H1 (cell line): ENCODE results near the gene FABP6. TPM values are rescaled to one million over a fixed set of nuclear protein-coding genes. Genes with fewer than 3 reads are reported as not detected.

Source experiments
- CTCF ChIA-PET: fragments of 300-600 bp; sonication (Branson Sonifier 250); formaldehyde crosslinking; loops from one replicate; lab custom pipeline; 2021; ENCODE audit not compliant: partially characterized antibody; lab: Charles Lee
- POLR2A ChIA-PET: fragments of 300-600 bp; sonication (Branson Sonifier 250); formaldehyde crosslinking; loops from one replicate; lab custom pipeline; 2021; ENCODE audit warnings: inconsistent platforms; ENCODE audit not compliant: partially characterized antibody; lab: Charles Lee
- DNase-seq, 2 experiments: peaks; one replicate each; pipeline versions ENCODE4 v3.0.0 to v3.0.0-alpha.2; 2010 to 2022; ENCODE audit warnings: low spot score in 2 of 2, low read depth in 1 of 2, mixed read lengths in 1 of 2
- FAIRE-seq: peaks from 2 replicates; lab custom pipeline; 2011; peaks lifted over from hg19 to GRCh38; lab: Jason Lieb, UNC
- H2AFZ ChIP-seq: 2 replicates; pipeline ENCODE4 v1.8.1; 2012; ENCODE audit warnings: low read length, inconsistent platforms
- H2AK5ac ChIP-seq: 2 replicates; pipeline ENCODE4 v1.6.1; 2013; ENCODE audit warnings: low read depth, low read length
- H2BK120ac ChIP-seq: replicated peaks from 2 replicates; pipeline ENCODE3; 2013; ENCODE audit warnings: low read depth, low read length, inconsistent platforms
- H2BK12ac ChIP-seq: 2 replicates; pipeline ENCODE4 v1.6.1; 2013; ENCODE audit warnings: low read depth, low read length
- H2BK15ac ChIP-seq: 2 replicates; pipeline ENCODE4 v1.6.1; 2013; ENCODE audit warnings: low read length
- H2BK20ac ChIP-seq: 2 replicates; pipeline ENCODE4 v1.6.1; 2013; ENCODE audit warnings: low read length
- H2BK5ac ChIP-seq: 2 replicates; pipeline ENCODE4 v1.6.1; 2013; ENCODE audit warnings: low read depth, low read length
- H3K14ac ChIP-seq: 2 replicates; pipeline ENCODE4 v1.6.1; 2013; ENCODE audit warnings: inconsistent platforms; ENCODE audit not compliant: insufficient read length
- H3K18ac ChIP-seq: 2 replicates; pipeline ENCODE4 v1.6.1; 2013; ENCODE audit warnings: low read length; ENCODE audit errors: extremely low read depth
- H3K23ac ChIP-seq: 2 replicates; pipeline ENCODE4 v1.6.1; 2013; ENCODE audit warnings: inconsistent platforms; ENCODE audit not compliant: insufficient read length
- H3K23me2 ChIP-seq: 2 replicates; pipeline ENCODE4 v1.6.1; 2013; ENCODE audit warnings: low read depth, low read length
- H3K27ac ChIP-seq: 2 replicates; pipeline ENCODE4 v1.6.1; 2011; ENCODE audit warnings: low read depth, low read length, inconsistent platforms
- H3K27me3 ChIP-seq, 4 experiments: replicated peaks in 1 of 4; 1 replicate in 1 of 4; 2 replicates in 3 of 4; pipeline versions ENCODE4 v1.6.1 to v1.8.1; 2011 to 2013; ENCODE audit warnings: low read length in 3 of 4, mild to moderate bottlenecking in 3 of 4, inconsistent platforms in 2 of 4, mixed read lengths in 2 of 4, moderate library complexity in 1 of 4; ENCODE audit not compliant: control insufficient read depth in 3 of 4, insufficient read depth in 3 of 4; ENCODE audit errors: extremely low read depth in 1 of 4
- H3K36me3 ChIP-seq, 4 experiments: 2 replicates each; pipeline versions ENCODE4 v1.6.1 to v1.8.1; 2011 to 2013; ENCODE audit warnings: mild to moderate bottlenecking in 4 of 4, low read length in 3 of 4, moderate library complexity in 2 of 4, control low read depth in 1 of 4, inconsistent platforms in 1 of 4; ENCODE audit not compliant: insufficient read depth in 4 of 4, control insufficient read depth in 2 of 4
- H3K4ac ChIP-seq: replicated peaks from 2 replicates; pipeline ENCODE3; 2013; ENCODE audit warnings: low read length, low read depth, mixed read lengths, inconsistent platforms; ENCODE audit not compliant: insufficient read length
- H3K4me1 ChIP-seq, 4 experiments: replicated peaks in 1 of 4; 1 replicate in 1 of 4; 2 replicates in 3 of 4; pipeline versions ENCODE4 v1.6.1 to v1.8.1; 2011 to 2013; ENCODE audit warnings: low read length in 3 of 4, inconsistent platforms in 2 of 4, mixed read lengths in 1 of 4; ENCODE audit not compliant: insufficient read depth in 4 of 4, control insufficient read depth in 3 of 4
- H3K4me2 ChIP-seq, 2 experiments: 2 replicates each; pipeline versions ENCODE4 v1.6.1 to v1.8.1; 2011 to 2013; ENCODE audit warnings: low read depth in 2 of 2, low read length in 2 of 2, control low read depth in 1 of 2, inconsistent platforms in 1 of 2, mild to moderate bottlenecking in 1 of 2; ENCODE audit not compliant: insufficient read depth in 1 of 2
- H3K4me3 ChIP-seq, 4 experiments: fragments of 200-600, 300-600 bp in 1 of 4; sonication (generic), shearing (Covaris generic), sonication (Bioruptor Twin) in 1 of 4; 2 replicates each; pipeline versions ENCODE4 v1.5.1 to v1.8.1; 2011 to 2016; ENCODE audit warnings: low read length in 4 of 4, low read depth in 3 of 4, control low read depth in 2 of 4, inconsistent platforms in 2 of 4, mild to moderate bottlenecking in 2 of 4, mixed read lengths in 1 of 4, moderate library complexity in 1 of 4; ENCODE audit not compliant: insufficient read depth in 2 of 4; ENCODE audit errors: extremely low read depth in 1 of 4
- H3K56ac ChIP-seq: replicated peaks from 2 replicates; pipeline ENCODE3; 2013; ENCODE audit warnings: low read depth, mild to moderate bottlenecking, mixed read lengths, low read length, inconsistent platforms; ENCODE audit not compliant: insufficient read length
- H3K79me1 ChIP-seq: 2 replicates; pipeline ENCODE4 v1.6.1; 2013; ENCODE audit warnings: low read depth, low read length, control low read depth
- H3K79me2 ChIP-seq, 2 experiments: 2 replicates each; pipeline versions ENCODE4 v1.6.1 to v1.8.1; 2012 to 2013; ENCODE audit warnings: low read length in 2 of 2, mild to moderate bottlenecking in 2 of 2, inconsistent platforms in 1 of 2; ENCODE audit not compliant: insufficient read depth in 2 of 2, control insufficient read depth in 1 of 2
- H3K9ac ChIP-seq, 4 experiments: replicated peaks in 1 of 4; 1 replicate in 1 of 4; 2 replicates in 3 of 4; pipeline versions ENCODE4 v1.6.1 to v1.8.1; 2011 to 2013; ENCODE audit warnings: low read depth in 3 of 4, low read length in 3 of 4, control low read depth in 2 of 4, mild to moderate bottlenecking in 2 of 4, moderate library complexity in 2 of 4, inconsistent platforms in 1 of 4; ENCODE audit errors: extremely low read depth in 1 of 4
- H3K9me3 ChIP-seq, 2 experiments: 2 replicates each; pipeline versions ENCODE4 v1.6.1 to v1.8.1; 2012 to 2013; ENCODE audit warnings: mild to moderate bottlenecking in 2 of 2, moderate library complexity in 2 of 2, control low read depth in 1 of 2, inconsistent platforms in 1 of 2, low read depth in 1 of 2, low read length in 1 of 2, mixed read lengths in 1 of 2; ENCODE audit not compliant: insufficient read depth in 2 of 2
- H4K20me1 ChIP-seq, 2 experiments: replicated peaks in 1 of 2; 2 replicates each; pipeline versions ENCODE3 to v1.8.1; 2011 to 2013; ENCODE audit warnings: inconsistent platforms in 2 of 2, low read length in 2 of 2, mild to moderate bottlenecking in 1 of 2; ENCODE audit not compliant: insufficient read depth in 2 of 2, control insufficient read depth in 1 of 2
- H4K5ac ChIP-seq: 2 replicates; pipeline ENCODE4 v1.6.1; 2013; ENCODE audit warnings: low read length, low read depth, mixed read lengths, inconsistent platforms; ENCODE audit not compliant: insufficient read length
- H4K8ac ChIP-seq: 2 replicates; pipeline ENCODE4 v1.8.0; 2013; ENCODE audit warnings: mild to moderate bottlenecking, moderate library complexity, low read length, inconsistent platforms; ENCODE audit not compliant: insufficient read depth; ENCODE audit errors: extremely low read depth
- H4K91ac ChIP-seq: replicated peaks from 2 replicates; pipeline ENCODE3; 2013; ENCODE audit warnings: low read length, mixed read lengths, inconsistent platforms; ENCODE audit not compliant: insufficient read length
- BRCA1 ChIP-seq: IDR thresholded peaks from 2 replicates; pipeline ENCODE4 v1.6.1; 2012; ENCODE audit warnings: low read depth, low read length, improper control_type of control experiment
- EGR1 ChIP-seq: IDR thresholded peaks from 2 replicates; pipeline ENCODE4 v1.6.1; 2011; ENCODE audit warnings: low read depth, low read length, borderline replicate concordance
- JUN ChIP-seq: IDR thresholded peaks from 2 replicates; pipeline ENCODE4 v1.6.1; 2011; ENCODE audit warnings: low read depth, mild to moderate bottlenecking, improper control_type of control experiment, low read length
- NRF1 ChIP-seq: IDR thresholded peaks from 2 replicates; pipeline ENCODE4 v1.6.1; 2011; ENCODE audit warnings: mild to moderate bottlenecking, low read depth, low read length, improper control_type of control experiment
- POLR2AphosphoS5 ChIP-seq: IDR thresholded peaks from 2 replicates; pipeline ENCODE4 v1.6.1; 2011; ENCODE audit warnings: low read depth, low read length
- RAD21 ChIP-seq, 2 experiments: IDR thresholded peaks in 1 of 2; conservative IDR thresholded peaks in 1 of 2; 2 replicates each; pipeline ENCODE4 v1.6.1; 2011; ENCODE audit warnings: low read depth in 2 of 2, low read length in 2 of 2, improper control_type of control experiment in 1 of 2, inconsistent platforms in 1 of 2, mild to moderate bottlenecking in 1 of 2, moderate library complexity in 1 of 2
- RNF2 ChIP-seq: fragments of 200-900, 300-1000 bp; sonication (generic); IDR thresholded peaks from 2 replicates; pipeline ENCODE4 v1.7.1; 2016; ENCODE audit warnings: borderline replicate concordance, low read depth, mild to moderate bottlenecking, antibody characterized with exemption, low read length; ENCODE audit not compliant: poor library complexity, severe bottlenecking; ENCODE audit errors: missing control alignments
- SIRT6 ChIP-seq: IDR thresholded peaks from one replicate; pipeline ENCODE4 v1.7.1; 2012; ENCODE audit warnings: low read length, inconsistent platforms
- WGBS, 2 experiments: shearing (Covaris generic) in 1 of 2; methylation state at CpG; one replicate each; pipeline versions ENCODE4 v1.1.6 to v1.1.7; 2013 to 2015; ENCODE audit warnings: low lambda C conversion rate in 2 of 2, mixed read lengths in 2 of 2, inconsistent platforms in 1 of 2, low coverage in 1 of 2, missing lambda C conversion rate in 1 of 2; ENCODE audit not compliant: insufficient replicate concordance in 2 of 2, insufficient coverage in 1 of 2, insufficient read length in 1 of 2; ENCODE audit errors: extremely low coverage in 1 of 2, missing lambda C conversion rate in 1 of 2; 5-methylcytosine and 5-hydroxymethylcytosine counted together
- polyA plus RNA-seq, 7 experiments: library from polyadenylated mRNA; depleted of rRNA in 3 of 7; stranded (reverse) in 5 of 7; unstranded in 2 of 7; fragments of >200 nt in 5 of 7; fragments of 200-250 nt in 2 of 7; gene quantifications; 1 replicate in 5 of 7; 2 replicates in 1 of 7; 4 replicates in 1 of 7; pipeline versions ENCODE4 v1.2.1 to v1.2.3, GENCODE V29; 2011 to 2013; ENCODE audit warnings: missing spikeins in 2 of 7, mixed read lengths in 2 of 7
- total RNA-seq: library from RNA; stranded (reverse); fragmentation: NEBNext Ultra II Directional; extraction: Animal tissue kit (Norgen Biotek cat#: 25700); gene quantifications from 2 replicates; pipeline ENCODE4 v1.2.1, GENCODE V29; 2021
- TF ChIP-seq, protein P1 (sequence below), 3 experiments: IDR thresholded peaks; 1 replicate in 2 of 3; 2 replicates in 1 of 3; pipeline versions ENCODE4 v1.5.1 to v1.6.1; 2011; ENCODE audit warnings: low read length in 3 of 3, mild to moderate bottlenecking in 3 of 3, inconsistent platforms in 2 of 3, low read depth in 1 of 3, moderate library complexity in 1 of 3; ENCODE audit not compliant: insufficient read depth in 1 of 3; ENCODE audit errors: control extremely low read depth in 1 of 3

Gene FABP6
- total and polyA plus RNA-seq, 2 of the 8 experiments (the other 6 are each of a cell fraction or from before 2014, with no cell fraction given): 4.8 to 6.1 TPM

DNA sequence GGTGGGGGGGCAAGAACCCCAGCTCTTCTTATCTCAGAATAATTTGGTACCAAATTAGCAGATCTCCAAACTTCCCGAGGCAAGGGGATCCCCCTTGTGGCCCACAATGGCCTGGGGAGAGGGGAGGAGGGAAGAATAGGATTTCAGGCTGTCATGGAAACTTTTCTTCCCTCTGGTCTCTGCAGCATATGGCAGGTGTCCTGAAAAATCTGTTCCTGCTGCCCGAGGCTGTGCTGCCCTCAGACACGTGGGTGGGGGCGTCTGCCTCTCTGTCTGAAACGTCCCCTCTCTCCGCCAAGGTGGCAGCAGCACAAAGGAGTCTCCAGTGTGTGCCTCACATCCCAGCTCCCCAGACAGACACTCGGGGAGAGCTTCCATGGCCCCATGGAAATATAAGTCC lies 49.0 kb downstream of the FABP6 start:
- Histone ChIP-seq H3K23ac (no peak overlapping the region), H3K79me1 (no peaks in the 10 kb centered on the region; the same call in 1 of the 2 replicates), H3K36me3 (peaks cover 4 to 29% (median 18%) of the 10 kb centered on the region in 4 experiments; a peak in 6 of 8 replicates), H3K27me3 (no peaks in the 10 kb centered on the region), H2BK20ac (no peak overlapping the region), H3K4me2 (no peak overlapping the region), H2BK5ac (no peak overlapping the region), H3K4ac (no peak overlapping the region), H3K23me2 (no peaks in the 10 kb centered on the region), H3K9me3 (no peaks in the 10 kb centered on the region), H4K20me1 (peaks cover 0 to 4% of the 10 kb centered on the region in 2 experiments), H2AFZ (no peak overlapping the region), H3K4me3 (no peak overlapping the region), H2BK15ac (no peak overlapping the region), H3K27ac (no peak overlapping the region), H2BK120ac (no peak overlapping the region), H2AK5ac (no peak overlapping the region), H4K5ac (no peak overlapping the region), H4K91ac (no peak overlapping the region), H3K56ac (no peak overlapping the region), H4K8ac (no peak overlapping the region), H3K4me1 (peaks cover 0 to 7% (median 4%) of the 10 kb centered on the region in 4 experiments; a peak in 4 of 7 replicates), H2BK12ac (no peak overlapping the region), H3K18ac (no peak overlapping the region), H3K14ac (no peak overlapping the region), H3K9ac (no peak overlapping the region), H3K79me2 (peaks cover 0 to 29% of the 10 kb centered on the region in 2 experiments; a peak in 2 of 4 replicates)
- ChIA-PET POLR2A (interaction anchor here (0.6 kb wide), 1 partner anchor 169 kb away, joined by 3 read pairs; no protein-coding TSS in a partner anchor), CTCF (interaction anchor here (0.6 to 1.7 kb wide), 12 partner anchors 9 to 695 kb away, joined by 3 to 9 read pairs (median 4); no protein-coding TSS in a partner anchor)
- WGBS, 2 experiments: 85% methylated on average over 7 of the region's 7 CpGs; no CpG with 5 or more reads in 1 of the 2 experiments
- no peak for FAIRE-seq
- TF ChIP-seq EGR1: no peak
- no peak for TF ChIP-seq POLR2AphosphoS5
- no peak for TF ChIP-seq NRF1
- TF ChIP-seq, protein P1, sequence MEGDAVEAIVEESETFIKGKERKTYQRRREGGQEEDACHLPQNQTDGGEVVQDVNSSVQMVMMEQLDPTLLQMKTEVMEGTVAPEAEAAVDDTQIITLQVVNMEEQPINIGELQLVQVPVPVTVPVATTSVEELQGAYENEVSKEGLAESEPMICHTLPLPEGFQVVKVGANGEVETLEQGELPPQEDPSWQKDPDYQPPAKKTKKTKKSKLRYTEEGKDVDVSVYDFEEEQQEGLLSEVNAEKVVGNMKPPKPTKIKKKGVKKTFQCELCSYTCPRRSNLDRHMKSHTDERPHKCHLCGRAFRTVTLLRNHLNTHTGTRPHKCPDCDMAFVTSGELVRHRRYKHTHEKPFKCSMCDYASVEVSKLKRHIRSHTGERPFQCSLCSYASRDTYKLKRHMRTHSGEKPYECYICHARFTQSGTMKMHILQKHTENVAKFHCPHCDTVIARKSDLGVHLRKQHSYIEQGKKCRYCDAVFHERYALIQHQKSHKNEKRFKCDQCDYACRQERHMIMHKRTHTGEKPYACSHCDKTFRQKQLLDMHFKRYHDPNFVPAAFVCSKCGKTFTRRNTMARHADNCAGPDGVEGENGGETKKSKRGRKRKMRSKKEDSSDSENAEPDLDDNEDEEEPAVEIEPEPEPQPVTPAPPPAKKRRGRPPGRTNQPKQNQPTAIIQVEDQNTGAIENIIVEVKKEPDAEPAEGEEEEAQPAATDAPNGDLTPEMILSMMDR (IDR thresholded peaks at IDR 0.05; ENCODE audit: control extremely low read depth in 1 of 3, insufficient read depth in 1 of 3, low read depth in 1 of 3, low read length in 3 of 3): peak in 2 of 3 experiments; percentile 1 to 9; a peak in 2 of 4 replicates
- no peak for TF ChIP-seq JUN
- TF ChIP-seq RNF2: no peak
- TF ChIP-seq BRCA1: no peak
- TF ChIP-seq SIRT6: no peak
- peak; percentile 17 to 21; a peak in 2 of 4 replicates for TF ChIP-seq RAD21 (IDR thresholded peaks at IDR 0.05 in 1 of 2, conservative IDR thresholded peaks at IDR 0.05 in 1 of 2; ENCODE audit: low read depth in 2 of 2, low read length in 2 of 2)
- DNase-seq: no peak
